Kidney (tissue), 14 donors: ENCODE measurements around the gene SIAH3. TPM values are rescaled to one million over a fixed set of nuclear protein-coding genes. Genes with fewer than 3 reads are reported as not detected.

Experiments
- DNase-seq, 5 donors: peaks; one replicate each; pipeline ENCODE4 v3.0.0-alpha.2; 2013 to 2020
- FAIRE-seq: peaks from 2 replicates; lab custom pipeline; 2012; peaks lifted over from hg19 to GRCh38; lab: Jason Lieb, UNC
- H3K27ac ChIP-seq, 2 donors: one replicate each; pipeline ENCODE4 v1.7.0; 2013; ENCODE audit warnings: low read depth in 2 of 2, low read length in 2 of 2, inconsistent platforms in 1 of 2
- H3K27me3 ChIP-seq: one replicate; pipeline ENCODE4 v1.7.1; 2013; ENCODE audit warnings: low read length, inconsistent platforms; ENCODE audit not compliant: control insufficient read depth, insufficient read depth
- H3K36me3 ChIP-seq, 3 donors: one replicate each; pipeline versions ENCODE4 v1.7.0 to v1.7.1; 2013; ENCODE audit warnings: low read length in 3 of 3, control low read depth in 1 of 3, inconsistent platforms in 1 of 3; ENCODE audit not compliant: insufficient read depth in 3 of 3, control insufficient read depth in 2 of 3
- H3K4me1 ChIP-seq, 3 donors: one replicate each; pipeline versions ENCODE4 v1.7.0 to v1.7.1; 2013; ENCODE audit warnings: low read length in 3 of 3, inconsistent platforms in 1 of 3, low read depth in 1 of 3; ENCODE audit not compliant: control insufficient read depth in 2 of 3, insufficient read depth in 2 of 3
- H3K4me3 ChIP-seq, 3 donors: one replicate each; pipeline versions ENCODE4 v1.7.0 to v1.8.1; 2013; ENCODE audit warnings: low read length in 3 of 3, control low read depth in 1 of 3, inconsistent platforms in 1 of 3
- H3K9ac ChIP-seq, 3 donors: one replicate each; pipeline versions ENCODE4 v1.7.0 to v1.7.1; 2013; ENCODE audit warnings: low read length in 3 of 3, control low read depth in 1 of 3, inconsistent platforms in 1 of 3
- H3K9me3 ChIP-seq, 3 donors: one replicate each; pipeline versions ENCODE4 v1.7.0 to v1.7.1; 2013; ENCODE audit warnings: low read length in 3 of 3, control low read depth in 1 of 3, inconsistent platforms in 1 of 3; ENCODE audit not compliant: control insufficient read depth in 2 of 3, insufficient read depth in 1 of 3
- intact Hi-C: fragments of 100-400 bp; cut with DNase I; formaldehyde crosslinking; loops from one replicate; pipeline ENCODE4 v1.11.1; 2022
- polyA plus RNA-seq: library from polyadenylated mRNA; stranded (reverse); fragments of 350-450 nt; fragmentation: Illumina TruSeq; extraction: RNeasy Lipid Tissue Mini Kit (QIAGEN cat#74804); gene quantifications from one replicate; pipeline ENCODE4 v1.2.3, GENCODE V29; 2014; ENCODE audit warnings: low read depth, low replicate concordance; ENCODE audit not compliant: insufficient read depth
- total RNA-seq: library from RNA; stranded (reverse); fragmentation: NEBNext Ultra II Directional; extraction: Animal tissue kit (Norgen Biotek cat#: 25700); gene quantifications from one replicate; pipeline ENCODE4 v1.2.1, GENCODE V29; 2021
- TF ChIP-seq, protein P1 (sequence below): IDR thresholded peaks from 3 replicates; pipeline ENCODE4 v1.5.1; 2012; ENCODE audit warnings: mild to moderate bottlenecking, moderate library complexity, borderline replicate concordance; ENCODE audit not compliant: insufficient read depth; ENCODE audit errors: extremely low read depth
- donor health status: control.
- donor health status: control.
- donor health status: control.
- donor health status: control.
- donor health status: control.
- donor health status: DM: yes; HTN: yes; CAD: no.
- donor health status: Normal renal cell carcinoma (clear cell type).

Gene SIAH3
- total and polyA plus RNA-seq, 2 donors from 2014 or later, result 0.03 to 0.41 TPM

GRCh38 chr13:45827318-45827717 lies 24.2 kb downstream of the SIAH3 start:
- Histone ChIP-seq H3K27me3 (no peaks in the 10 kb centered on the region), H3K9me3 (no peaks in the 10 kb centered on the region), H3K4me1 (no peaks in the 10 kb centered on the region), H3K36me3 (no peaks in the 10 kb centered on the region), H3K27ac (no peak overlapping the region), H3K9ac (no peak overlapping the region), H3K4me3 (no peak overlapping the region)
- TF ChIP-seq, protein P1, sequence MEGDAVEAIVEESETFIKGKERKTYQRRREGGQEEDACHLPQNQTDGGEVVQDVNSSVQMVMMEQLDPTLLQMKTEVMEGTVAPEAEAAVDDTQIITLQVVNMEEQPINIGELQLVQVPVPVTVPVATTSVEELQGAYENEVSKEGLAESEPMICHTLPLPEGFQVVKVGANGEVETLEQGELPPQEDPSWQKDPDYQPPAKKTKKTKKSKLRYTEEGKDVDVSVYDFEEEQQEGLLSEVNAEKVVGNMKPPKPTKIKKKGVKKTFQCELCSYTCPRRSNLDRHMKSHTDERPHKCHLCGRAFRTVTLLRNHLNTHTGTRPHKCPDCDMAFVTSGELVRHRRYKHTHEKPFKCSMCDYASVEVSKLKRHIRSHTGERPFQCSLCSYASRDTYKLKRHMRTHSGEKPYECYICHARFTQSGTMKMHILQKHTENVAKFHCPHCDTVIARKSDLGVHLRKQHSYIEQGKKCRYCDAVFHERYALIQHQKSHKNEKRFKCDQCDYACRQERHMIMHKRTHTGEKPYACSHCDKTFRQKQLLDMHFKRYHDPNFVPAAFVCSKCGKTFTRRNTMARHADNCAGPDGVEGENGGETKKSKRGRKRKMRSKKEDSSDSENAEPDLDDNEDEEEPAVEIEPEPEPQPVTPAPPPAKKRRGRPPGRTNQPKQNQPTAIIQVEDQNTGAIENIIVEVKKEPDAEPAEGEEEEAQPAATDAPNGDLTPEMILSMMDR, result no peak
- intact Hi-C loops, result no loop called here
- FAIRE-seq (no peak), DNase-seq (no peak)

- intact Hi-C loops, result no loop called here
- Histone ChIP-seq H3K27me3 (no peaks in the 10 kb centered on the region), H3K9ac (no peak overlapping the region), H3K4me3 (no peak overlapping the region), H3K4me1 (no peaks in the 10 kb centered on the region), H3K9me3 (no peaks in the 10 kb centered on the region), H3K36me3 (no peaks in the 10 kb centered on the region), H3K27ac (no peak overlapping the region)
- FAIRE-seq (no peak), DNase-seq (no peak)
- TF ChIP-seq, protein P1, result no peak
Measured at GRCh38 chr13:45826731-45827130, 24.8 kb downstream of the SIAH3 start.

GRCh38 chr13:45825387-45825650 lies 26.2 kb downstream of the SIAH3 start:
- no peak for FAIRE-seq
- intact Hi-C loops, result no loop called here

GRCh38 chr13:45823583-45823982 lies 28.0 kb downstream of the SIAH3 start:
- FAIRE-seq, result no peak
- no peaks in the 10 kb centered on the region for H3K4me1 ChIP-seq
- H3K4me3 ChIP-seq, result no peak overlapping the region
- TF ChIP-seq, protein P1, result no peak
- no peaks in the 10 kb centered on the region for H3K9me3 ChIP-seq
- no peak overlapping the region for H3K27ac ChIP-seq
- no peaks in the 10 kb centered on the region for H3K36me3 ChIP-seq
- intact Hi-C loops, result no loop called here
- no peaks in the 10 kb centered on the region for H3K27me3 ChIP-seq
- H3K9ac ChIP-seq, result no peak overlapping the region
- DNase-seq, result no peak

More at GRCh38 chr13:45825387-45825650, 26.2 kb downstream of the SIAH3 start:
- H3K4me1 ChIP-seq, result no peaks in the 10 kb centered on the region
- TF ChIP-seq, protein P1, result no peak
- H3K27me3 ChIP-seq, result no peaks in the 10 kb centered on the region
- no peak overlapping the region for H3K4me3 ChIP-seq
- no peak for DNase-seq
- H3K9ac ChIP-seq, result no peak overlapping the region
- no peak overlapping the region for H3K27ac ChIP-seq
- H3K9me3 ChIP-seq, result no peaks in the 10 kb centered on the region
- no peaks in the 10 kb centered on the region for H3K36me3 ChIP-seq
